ENCODE results near the gene DSG3.

Gene DSG3

GRCh38 chr18:31497836-31498573 lies 50.5 kb downstream of the DSG3 start, which contains the start of gene DSG2:
DSG2 (plus strand) TSS chr18:31498177; CDS start chr18:31498252, 75 bp downstream.
- TF ChIP-seq CTCF (IDR thresholded peaks at IDR 0.05; ENCODE audit: insufficient read depth, missing control alignments), result no peak
- FAIRE-seq (no peak), DNase-seq (ENCODE audit: insufficient read length, low spot score) (peak; percentile 50)

GRCh38 chr18:31498574-31499524 lies 51.3 kb downstream of the DSG3 start:
- DNase-seq (ENCODE audit: insufficient read length, low spot score), result no peak
- no peak for TF ChIP-seq CTCF (IDR thresholded peaks at IDR 0.05; ENCODE audit: insufficient read depth, missing control alignments)
- no peak for FAIRE-seq

GRCh38 chr18:31500051-31500688 lies 52.6 kb downstream of the DSG3 start:
- DNase-seq (ENCODE audit: insufficient read length, low spot score) (no peak), FAIRE-seq (no peak)
- TF ChIP-seq CTCF (IDR thresholded peaks at IDR 0.05; ENCODE audit: insufficient read depth, missing control alignments), result no peak

GRCh38 chr18:31503011-31503410 lies 55.5 kb downstream of the DSG3 start:
- FAIRE-seq (no peak), DNase-seq (ENCODE audit: insufficient read length, low spot score) (no peak)
- no peak for TF ChIP-seq CTCF (IDR thresholded peaks at IDR 0.05; ENCODE audit: insufficient read depth, missing control alignments)

GRCh38 chr18:31504455-31505147 lies 57.1 kb downstream of the DSG3 start:
- no peak for TF ChIP-seq CTCF (IDR thresholded peaks at IDR 0.05; ENCODE audit: insufficient read depth, missing control alignments)
- FAIRE-seq (no peak), DNase-seq (ENCODE audit: insufficient read length, low spot score) (no peak)

- no peak for TF ChIP-seq CTCF (IDR thresholded peaks at IDR 0.05; ENCODE audit: insufficient read depth, missing control alignments)
- FAIRE-seq (no peak), DNase-seq (ENCODE audit: insufficient read length, low spot score) (no peak)
Observed at GRCh38 chr18:31505156-31505555, 57.6 kb downstream of the DSG3 start.

Measured in D721Med (cell line).